ENCODE results near the gene CTSL. TPM values are rescaled to one million over a fixed set of nuclear protein-coding genes. Genes with fewer than 3 reads are reported as not detected.

CTSL gene
- polyA plus RNA-seq, 3 donors = 22.0 to 28.8 (median 28.3) TPM

DNA sequence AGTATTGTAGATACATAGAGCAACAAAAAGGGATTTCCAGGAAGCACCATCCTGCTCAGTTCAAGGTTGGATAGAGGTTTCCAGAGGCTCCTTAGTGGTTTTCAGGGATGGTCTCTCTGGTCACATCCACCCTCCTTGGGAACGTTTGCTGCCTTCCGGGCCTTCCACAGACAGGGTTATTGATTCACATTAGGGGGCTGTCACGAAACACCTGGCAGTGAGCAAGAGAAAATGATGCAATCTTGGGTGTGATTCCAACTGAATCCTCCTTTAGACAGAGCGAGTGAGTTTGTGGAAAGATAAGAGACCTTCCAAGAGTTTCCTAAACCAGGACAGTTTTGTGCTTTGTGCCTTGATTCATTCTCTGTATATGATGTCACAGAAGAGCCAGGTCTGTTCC lies 43.8 kb upstream of the CTSL start:
- Histone ChIP-seq H3K27me3 (ENCODE audit: control insufficient read depth in 2 of 2, insufficient read depth in 2 of 2, low read length in 2 of 2) (no peaks in the 10 kb centered on the region), H3K4me1 (ENCODE audit: control insufficient read depth in 1 of 2, insufficient read depth in 2 of 2, low read length in 2 of 2) (peaks cover 21 to 22% of the 10 kb centered on the region in 2 donors), H4K20me1 (ENCODE audit: insufficient read depth, low read length) (peaks cover 56% of the 10 kb centered on the region), H3K36me3 (replicated peaks in 1 of 2; ENCODE audit: control insufficient read depth in 1 of 2, insufficient read depth in 2 of 2, low read length in 2 of 2) (peaks cover 37 to 74% of the 10 kb centered on the region in 2 donors), H2AFZ (ENCODE audit: insufficient read depth, low read depth, low read length, poor library complexity, severe bottlenecking) (no peak overlapping the region), H3K4me2 (replicated peaks; ENCODE audit: extremely low read depth, low read length, poor library complexity, severe bottlenecking) (no peak overlapping the region), H3K27ac (ENCODE audit: low read depth in 1 of 2, low read length in 2 of 2) (no peak overlapping the region), H3K9ac (ENCODE audit: insufficient read depth, low read length, poor library complexity, severe bottlenecking) (no peak overlapping the region), H3K79me2 (ENCODE audit: insufficient read depth, low read length) (no peaks in the 10 kb centered on the region), H3K4me3 (replicated peaks in 1 of 3; ENCODE audit: low read depth in 2 of 3, low read length in 3 of 3) (no peak overlapping the region), H3K9me3 (replicated peaks in 1 of 2; ENCODE audit: control insufficient read depth in 1 of 2, insufficient read depth in 1 of 2, low read length in 2 of 2) (no peaks in the 10 kb centered on the region)
- H3K36me3 Mint-ChIP-seq = peaks cover 73 to 88% of the 10 kb centered on the region in 2 donors
- intact Hi-C loops (cut with micrococcal nuclease) = no loop called here
- no peak for DNase-seq
- H3K9me3 Mint-ChIP-seq = peaks cover 0 to 3% (median 0%) of the 10 kb centered on the region in 7 donors
- 100% methylated on average over 1 of the region's 4 CpGs for WGBS (ENCODE audit: insufficient coverage)
- H3K4me1 Mint-ChIP-seq = peaks cover 26% of the 10 kb centered on the region
- H3K27ac Mint-ChIP-seq = peak overlapping the region in 1 of 7 donors; percentile 24
- TF ChIP-seq, protein P1, sequence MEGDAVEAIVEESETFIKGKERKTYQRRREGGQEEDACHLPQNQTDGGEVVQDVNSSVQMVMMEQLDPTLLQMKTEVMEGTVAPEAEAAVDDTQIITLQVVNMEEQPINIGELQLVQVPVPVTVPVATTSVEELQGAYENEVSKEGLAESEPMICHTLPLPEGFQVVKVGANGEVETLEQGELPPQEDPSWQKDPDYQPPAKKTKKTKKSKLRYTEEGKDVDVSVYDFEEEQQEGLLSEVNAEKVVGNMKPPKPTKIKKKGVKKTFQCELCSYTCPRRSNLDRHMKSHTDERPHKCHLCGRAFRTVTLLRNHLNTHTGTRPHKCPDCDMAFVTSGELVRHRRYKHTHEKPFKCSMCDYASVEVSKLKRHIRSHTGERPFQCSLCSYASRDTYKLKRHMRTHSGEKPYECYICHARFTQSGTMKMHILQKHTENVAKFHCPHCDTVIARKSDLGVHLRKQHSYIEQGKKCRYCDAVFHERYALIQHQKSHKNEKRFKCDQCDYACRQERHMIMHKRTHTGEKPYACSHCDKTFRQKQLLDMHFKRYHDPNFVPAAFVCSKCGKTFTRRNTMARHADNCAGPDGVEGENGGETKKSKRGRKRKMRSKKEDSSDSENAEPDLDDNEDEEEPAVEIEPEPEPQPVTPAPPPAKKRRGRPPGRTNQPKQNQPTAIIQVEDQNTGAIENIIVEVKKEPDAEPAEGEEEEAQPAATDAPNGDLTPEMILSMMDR (IDR thresholded peaks at IDR 0.05) = no peak
- peaks cover 0 to 4% (median 4%) of the 10 kb centered on the region in 3 donors for H3K27me3 Mint-ChIP-seq (ENCODE audit: low read depth in 3 of 3)
- no peak overlapping the region for H3K4me3 Mint-ChIP-seq

DNA sequence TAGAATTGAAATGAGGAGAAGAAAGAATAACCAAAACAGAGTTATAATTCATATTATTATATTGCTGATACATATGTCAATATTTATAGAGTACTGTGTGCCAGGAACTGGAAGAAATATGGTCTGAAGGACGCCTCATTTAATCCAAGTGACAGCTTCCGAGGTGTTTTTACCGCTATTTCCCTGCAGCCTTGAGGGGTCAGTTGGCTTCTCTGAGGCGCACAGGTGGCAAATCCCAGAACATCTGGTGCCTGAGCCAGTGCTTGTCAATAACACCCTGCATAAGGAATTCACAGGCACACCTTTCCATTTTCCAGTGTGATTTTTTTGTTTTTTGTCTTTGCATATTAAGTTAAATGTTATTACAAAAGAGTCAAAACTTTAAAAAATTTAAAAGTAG lies 43.3 kb upstream of the CTSL start:
- H2AFZ ChIP-seq (ENCODE audit: insufficient read depth, low read depth, low read length, poor library complexity, severe bottlenecking) = no peak overlapping the region
- H3K4me2 ChIP-seq (replicated peaks; ENCODE audit: extremely low read depth, low read length, poor library complexity, severe bottlenecking) = no peak overlapping the region
- H3K9me3 ChIP-seq (replicated peaks in 1 of 2; ENCODE audit: control insufficient read depth in 1 of 2, insufficient read depth in 1 of 2, low read length in 2 of 2) = no peaks in the 10 kb centered on the region
- Mint-ChIP-seq H3K27me3 (ENCODE audit: low read depth in 3 of 3) (peaks cover 0 to 4% (median 3%) of the 10 kb centered on the region in 3 donors), H3K4me1 (peaks cover 24% of the 10 kb centered on the region), H3K36me3 (peaks cover 75 to 88% of the 10 kb centered on the region in 2 donors), H3K9me3 (peaks cover 0 to 3% (median 0%) of the 10 kb centered on the region in 7 donors), H3K27ac (no peak overlapping the region), H3K4me3 (no peak overlapping the region)
- TF ChIP-seq, protein P1 (IDR thresholded peaks at IDR 0.05) = no peak
- peaks cover 37 to 77% of the 10 kb centered on the region in 2 donors for H3K36me3 ChIP-seq (replicated peaks in 1 of 2; ENCODE audit: control insufficient read depth in 1 of 2, insufficient read depth in 2 of 2, low read length in 2 of 2)
- intact Hi-C loops (cut with micrococcal nuclease) = no loop called here
- H3K79me2 ChIP-seq (ENCODE audit: insufficient read depth, low read length) = no peaks in the 10 kb centered on the region
- H3K27ac ChIP-seq (ENCODE audit: low read depth in 1 of 2, low read length in 2 of 2) = no peak overlapping the region
- H3K4me3 ChIP-seq (replicated peaks in 1 of 3; ENCODE audit: low read depth in 2 of 3, low read length in 3 of 3) = no peak overlapping the region
- peaks cover 21 to 22% of the 10 kb centered on the region in 2 donors for H3K4me1 ChIP-seq (ENCODE audit: control insufficient read depth in 1 of 2, insufficient read depth in 2 of 2, low read length in 2 of 2)
- peaks cover 56% of the 10 kb centered on the region for H4K20me1 ChIP-seq (ENCODE audit: insufficient read depth, low read length)
- DNase-seq = no peak
- H3K27me3 ChIP-seq (ENCODE audit: control insufficient read depth in 2 of 2, insufficient read depth in 2 of 2, low read length in 2 of 2) = no peaks in the 10 kb centered on the region
- H3K9ac ChIP-seq (ENCODE audit: insufficient read depth, low read length, poor library complexity, severe bottlenecking) = no peak overlapping the region
- 100% methylated on average over 3 of the region's 4 CpGs for WGBS (ENCODE audit: insufficient coverage)

Measured in CD14-positive monocyte (primary cell).